Measurements from ENCODE around the gene MTHFD2L. TPM values are rescaled to one million over a fixed set of nuclear protein-coding genes. Genes with fewer than 3 reads are reported as not detected.

MTHFD2L gene
- total RNA-seq, 1 donor from 2014 or later: 12.4 TPM

DNA sequence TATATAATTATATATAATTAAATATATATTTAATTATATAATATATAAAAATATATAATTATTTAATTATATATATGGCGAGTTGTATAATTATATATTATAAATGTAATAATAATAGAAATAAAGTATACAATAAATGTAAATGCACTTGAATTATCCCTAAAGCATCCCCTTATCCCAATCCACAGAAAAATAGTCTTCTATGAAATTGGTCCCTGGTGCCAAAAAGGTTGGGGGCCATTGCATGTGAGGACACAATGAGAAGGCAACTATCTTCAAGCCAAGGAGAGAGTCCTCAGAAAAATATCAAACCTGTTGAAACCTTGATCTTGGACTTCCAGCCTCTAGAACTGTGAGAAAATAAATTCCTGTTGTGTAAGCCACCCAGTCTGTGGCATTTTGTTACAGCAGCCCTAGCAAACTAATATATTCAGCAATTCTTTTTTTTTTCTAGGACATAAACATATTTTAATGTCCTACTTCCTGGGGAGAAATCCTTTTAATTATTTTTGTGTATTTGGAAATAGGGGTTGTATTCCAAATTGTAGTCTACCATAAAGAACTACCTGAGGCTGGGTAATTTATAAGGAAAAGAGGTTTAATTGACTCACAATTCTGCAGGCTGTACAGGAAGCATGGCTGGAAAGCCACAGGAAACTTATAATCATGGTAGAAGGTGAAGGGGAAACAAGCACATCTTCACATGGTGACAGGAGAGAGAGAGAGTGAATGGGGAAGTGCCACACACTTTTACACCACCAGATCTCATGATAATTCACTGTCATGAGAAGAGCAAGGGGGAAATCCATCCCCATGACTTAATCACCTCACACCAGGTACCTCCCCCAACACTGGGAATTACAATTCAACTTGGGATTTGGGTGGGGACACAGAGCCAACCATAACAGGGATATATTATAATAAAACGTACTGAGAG lies 36.0 kb upstream of the MTHFD2L start:
- Histone ChIP-seq H4K20me1 (ENCODE audit: insufficient read depth, low read length) (no peaks in the 10 kb centered on the region), H2AFZ (ENCODE audit: low read depth, low read length) (no peak overlapping the region), H3K4me2 (ENCODE audit: low read length) (no peak overlapping the region), H3K4me1 (ENCODE audit: insufficient read depth, low read length) (peaks cover 11% of the 10 kb centered on the region), H3K4me3 (ENCODE audit: insufficient read depth, low read depth, low read length) (no peak overlapping the region), H3K27ac (ENCODE audit: low read depth, low read length) (no peak overlapping the region), H3K9me3 (ENCODE audit: insufficient read depth, low read depth, low read length) (no peaks in the 10 kb centered on the region), H3K27me3 (ENCODE audit: insufficient read depth, low read length) (no peaks in the 10 kb centered on the region), H3K36me3 (ENCODE audit: insufficient read depth, low read length) (no peaks in the 10 kb centered on the region), H3K79me2 (ENCODE audit: insufficient read depth, low read length) (no peaks in the 10 kb centered on the region), H3K9ac (ENCODE audit: low read length) (no peak overlapping the region)
- FAIRE-seq: no peak
- H3K4me1 Mint-ChIP-seq (ENCODE audit: low read depth, unreplicated experiment): peaks cover 9% of the 10 kb centered on the region
- no peaks in the 10 kb centered on the region for H3K36me3 Mint-ChIP-seq (ENCODE audit: low read depth, unreplicated experiment)
- no peaks in the 10 kb centered on the region for H3K9me3 Mint-ChIP-seq (ENCODE audit: unreplicated experiment)
- H3K27ac Mint-ChIP-seq (ENCODE audit: unreplicated experiment): no peak overlapping the region
- DNase-seq (ENCODE audit: low read depth): no peak
- H3K4me3 Mint-ChIP-seq (ENCODE audit: unreplicated experiment): no peak overlapping the region
- no peaks in the 10 kb centered on the region for H3K27me3 Mint-ChIP-seq (ENCODE audit: low read depth, unreplicated experiment)
- no peak for TF ChIP-seq EZH2 (IDR thresholded peaks at IDR 0.05; ENCODE audit: insufficient read depth, low read length)
- TF ChIP-seq, protein P1, sequence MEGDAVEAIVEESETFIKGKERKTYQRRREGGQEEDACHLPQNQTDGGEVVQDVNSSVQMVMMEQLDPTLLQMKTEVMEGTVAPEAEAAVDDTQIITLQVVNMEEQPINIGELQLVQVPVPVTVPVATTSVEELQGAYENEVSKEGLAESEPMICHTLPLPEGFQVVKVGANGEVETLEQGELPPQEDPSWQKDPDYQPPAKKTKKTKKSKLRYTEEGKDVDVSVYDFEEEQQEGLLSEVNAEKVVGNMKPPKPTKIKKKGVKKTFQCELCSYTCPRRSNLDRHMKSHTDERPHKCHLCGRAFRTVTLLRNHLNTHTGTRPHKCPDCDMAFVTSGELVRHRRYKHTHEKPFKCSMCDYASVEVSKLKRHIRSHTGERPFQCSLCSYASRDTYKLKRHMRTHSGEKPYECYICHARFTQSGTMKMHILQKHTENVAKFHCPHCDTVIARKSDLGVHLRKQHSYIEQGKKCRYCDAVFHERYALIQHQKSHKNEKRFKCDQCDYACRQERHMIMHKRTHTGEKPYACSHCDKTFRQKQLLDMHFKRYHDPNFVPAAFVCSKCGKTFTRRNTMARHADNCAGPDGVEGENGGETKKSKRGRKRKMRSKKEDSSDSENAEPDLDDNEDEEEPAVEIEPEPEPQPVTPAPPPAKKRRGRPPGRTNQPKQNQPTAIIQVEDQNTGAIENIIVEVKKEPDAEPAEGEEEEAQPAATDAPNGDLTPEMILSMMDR (IDR thresholded peaks at IDR 0.05; ENCODE audit: insufficient read depth, low read depth, low read length): no peak

DNA sequence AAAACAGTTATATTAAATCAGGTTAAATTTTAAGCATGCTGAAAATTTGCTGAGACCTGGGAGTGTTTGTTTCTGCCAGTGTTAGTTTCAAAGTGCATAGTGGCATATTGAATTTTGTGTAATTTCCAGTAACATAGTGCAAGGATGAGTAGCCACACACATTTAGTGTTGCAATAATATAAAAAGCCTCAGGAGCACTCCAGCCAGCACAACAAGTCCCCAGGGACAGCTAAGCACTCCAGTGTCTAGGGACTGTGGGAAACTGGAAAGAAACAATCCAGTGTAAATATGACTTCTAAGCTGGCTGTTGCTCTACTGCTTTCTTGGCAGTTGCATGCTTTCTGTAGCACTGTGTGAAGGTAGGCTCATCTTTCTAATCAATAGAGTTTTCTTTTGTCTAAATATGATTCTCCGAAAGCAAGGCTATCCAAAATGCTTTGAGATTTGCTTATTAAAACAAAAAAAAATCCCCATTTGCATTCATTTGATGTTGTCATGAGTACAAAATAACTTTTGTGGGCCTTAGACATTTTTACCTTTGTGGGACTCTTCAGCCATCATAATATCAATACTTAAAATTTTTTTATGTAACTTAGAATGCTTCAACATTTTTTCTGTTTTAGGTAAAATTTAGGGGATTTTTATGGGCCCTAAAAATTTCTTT lies 34.7 kb upstream of the MTHFD2L start:
- no peaks in the 10 kb centered on the region for H3K9me3 Mint-ChIP-seq (ENCODE audit: unreplicated experiment)
- Histone ChIP-seq H3K9me3 (ENCODE audit: insufficient read depth, low read depth, low read length) (no peaks in the 10 kb centered on the region), H3K36me3 (ENCODE audit: insufficient read depth, low read length) (no peaks in the 10 kb centered on the region), H3K79me2 (ENCODE audit: insufficient read depth, low read length) (no peaks in the 10 kb centered on the region), H3K27ac (ENCODE audit: low read depth, low read length) (no peak overlapping the region), H2AFZ (ENCODE audit: low read depth, low read length) (no peak overlapping the region), H3K4me1 (ENCODE audit: insufficient read depth, low read length) (no peaks in the 10 kb centered on the region), H3K4me3 (ENCODE audit: insufficient read depth, low read depth, low read length) (no peak overlapping the region), H3K27me3 (ENCODE audit: insufficient read depth, low read length) (no peaks in the 10 kb centered on the region), H3K4me2 (ENCODE audit: low read length) (no peak overlapping the region), H4K20me1 (ENCODE audit: insufficient read depth, low read length) (no peaks in the 10 kb centered on the region), H3K9ac (ENCODE audit: low read length) (no peak overlapping the region)
- no peaks in the 10 kb centered on the region for H3K4me1 Mint-ChIP-seq (ENCODE audit: low read depth, unreplicated experiment)
- DNase-seq (ENCODE audit: low read depth): no peak
- H3K27ac Mint-ChIP-seq (ENCODE audit: unreplicated experiment): no peak overlapping the region
- no peak for TF ChIP-seq EZH2 (IDR thresholded peaks at IDR 0.05; ENCODE audit: insufficient read depth, low read length)
- TF ChIP-seq, protein P1 (IDR thresholded peaks at IDR 0.05; ENCODE audit: insufficient read depth, low read depth, low read length): no peak
- no peak overlapping the region for H3K4me3 Mint-ChIP-seq (ENCODE audit: unreplicated experiment)
- H3K27me3 Mint-ChIP-seq (ENCODE audit: low read depth, unreplicated experiment): no peaks in the 10 kb centered on the region
- no peaks in the 10 kb centered on the region for H3K36me3 Mint-ChIP-seq (ENCODE audit: low read depth, unreplicated experiment)
- peak; percentile 87 for FAIRE-seq
